GM12864 (cell line): ENCODE measurements around the gene PWWP2B.
A peak's percentile ranks its signal among the peaks of the same experiment; 100 is the strongest.

Experiments
- DNase-seq: peaks from one replicate; pipeline ENCODE4 v3.0.0-alpha.2; 2011; ENCODE audit warnings: low read depth
- H3K4me3 ChIP-seq: 2 replicates; pipeline ENCODE4 v1.5.1; 2011; ENCODE audit warnings: mild to moderate bottlenecking, low read depth, low read length, control low read depth
- TF ChIP-seq, protein P1 (sequence below): IDR thresholded peaks from 2 replicates; pipeline ENCODE4 v1.5.1; 2011; ENCODE audit warnings: low read depth, mild to moderate bottlenecking, moderate library complexity, low read length, control low read depth, inconsistent platforms; ENCODE audit errors: missing control alignments

PWWP2B gene

DNA sequence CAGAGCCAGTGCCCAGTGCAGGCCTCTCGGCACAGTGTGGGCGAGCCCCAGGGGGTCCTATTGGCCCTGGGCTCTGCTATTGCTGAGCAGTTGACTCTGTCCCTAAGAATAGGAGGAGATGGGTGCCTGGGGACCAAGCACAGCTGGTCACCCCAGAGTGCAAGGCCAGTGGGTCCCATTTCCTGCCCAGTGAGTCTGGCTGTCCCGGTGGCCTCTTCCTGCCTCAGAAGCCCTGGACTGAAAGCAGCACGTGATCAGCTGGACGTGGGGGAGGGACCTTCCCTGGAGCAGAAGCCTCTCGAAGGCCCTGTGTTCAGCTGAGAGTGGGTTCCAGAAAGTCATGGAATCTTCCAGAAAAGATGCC is 42.0 kb downstream of the PWWP2B start:
- TF ChIP-seq, protein P1, sequence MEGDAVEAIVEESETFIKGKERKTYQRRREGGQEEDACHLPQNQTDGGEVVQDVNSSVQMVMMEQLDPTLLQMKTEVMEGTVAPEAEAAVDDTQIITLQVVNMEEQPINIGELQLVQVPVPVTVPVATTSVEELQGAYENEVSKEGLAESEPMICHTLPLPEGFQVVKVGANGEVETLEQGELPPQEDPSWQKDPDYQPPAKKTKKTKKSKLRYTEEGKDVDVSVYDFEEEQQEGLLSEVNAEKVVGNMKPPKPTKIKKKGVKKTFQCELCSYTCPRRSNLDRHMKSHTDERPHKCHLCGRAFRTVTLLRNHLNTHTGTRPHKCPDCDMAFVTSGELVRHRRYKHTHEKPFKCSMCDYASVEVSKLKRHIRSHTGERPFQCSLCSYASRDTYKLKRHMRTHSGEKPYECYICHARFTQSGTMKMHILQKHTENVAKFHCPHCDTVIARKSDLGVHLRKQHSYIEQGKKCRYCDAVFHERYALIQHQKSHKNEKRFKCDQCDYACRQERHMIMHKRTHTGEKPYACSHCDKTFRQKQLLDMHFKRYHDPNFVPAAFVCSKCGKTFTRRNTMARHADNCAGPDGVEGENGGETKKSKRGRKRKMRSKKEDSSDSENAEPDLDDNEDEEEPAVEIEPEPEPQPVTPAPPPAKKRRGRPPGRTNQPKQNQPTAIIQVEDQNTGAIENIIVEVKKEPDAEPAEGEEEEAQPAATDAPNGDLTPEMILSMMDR: no peak
- no peak for DNase-seq
- no peak overlapping the region for H3K4me3 ChIP-seq

DNA sequence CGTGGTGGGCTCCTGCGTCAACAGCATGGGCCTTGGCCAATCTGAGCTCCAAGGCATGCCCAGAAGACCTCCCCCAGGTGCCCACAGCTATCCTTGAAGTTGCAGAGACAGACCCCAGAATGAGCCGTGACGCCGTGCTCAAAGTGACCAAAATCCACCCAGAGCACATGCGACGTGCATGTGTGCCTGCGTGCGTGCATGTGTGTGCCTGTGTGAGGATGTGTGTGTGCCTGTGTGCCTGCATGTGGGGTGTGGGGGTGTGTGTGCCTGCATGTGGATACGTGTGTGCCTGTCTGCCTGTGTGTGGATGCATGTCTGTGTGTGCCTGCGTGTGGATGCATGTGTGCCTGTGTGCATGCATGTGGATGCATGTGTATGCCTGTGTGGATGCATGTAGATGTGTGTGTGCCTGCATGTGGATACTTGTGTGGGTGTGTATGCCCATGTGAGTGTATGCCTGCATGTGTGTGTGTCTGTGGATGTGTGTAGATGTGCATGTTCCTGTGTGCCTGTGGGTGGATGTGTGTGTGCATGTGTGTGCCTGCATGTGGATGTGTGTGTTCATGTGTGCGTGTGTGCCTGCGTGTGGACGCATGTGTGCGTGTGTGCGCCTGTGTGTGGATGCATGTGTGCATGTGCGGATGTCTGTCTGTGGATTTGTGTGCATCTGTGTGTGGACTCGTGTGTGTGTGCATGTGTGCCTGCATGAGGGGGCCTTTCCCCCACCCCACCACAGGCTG is 42.6 kb downstream of the PWWP2B start:
- TF ChIP-seq, protein P1: no peak
- no peak overlapping the region for H3K4me3 ChIP-seq
- DNase-seq: no peak

DNA sequence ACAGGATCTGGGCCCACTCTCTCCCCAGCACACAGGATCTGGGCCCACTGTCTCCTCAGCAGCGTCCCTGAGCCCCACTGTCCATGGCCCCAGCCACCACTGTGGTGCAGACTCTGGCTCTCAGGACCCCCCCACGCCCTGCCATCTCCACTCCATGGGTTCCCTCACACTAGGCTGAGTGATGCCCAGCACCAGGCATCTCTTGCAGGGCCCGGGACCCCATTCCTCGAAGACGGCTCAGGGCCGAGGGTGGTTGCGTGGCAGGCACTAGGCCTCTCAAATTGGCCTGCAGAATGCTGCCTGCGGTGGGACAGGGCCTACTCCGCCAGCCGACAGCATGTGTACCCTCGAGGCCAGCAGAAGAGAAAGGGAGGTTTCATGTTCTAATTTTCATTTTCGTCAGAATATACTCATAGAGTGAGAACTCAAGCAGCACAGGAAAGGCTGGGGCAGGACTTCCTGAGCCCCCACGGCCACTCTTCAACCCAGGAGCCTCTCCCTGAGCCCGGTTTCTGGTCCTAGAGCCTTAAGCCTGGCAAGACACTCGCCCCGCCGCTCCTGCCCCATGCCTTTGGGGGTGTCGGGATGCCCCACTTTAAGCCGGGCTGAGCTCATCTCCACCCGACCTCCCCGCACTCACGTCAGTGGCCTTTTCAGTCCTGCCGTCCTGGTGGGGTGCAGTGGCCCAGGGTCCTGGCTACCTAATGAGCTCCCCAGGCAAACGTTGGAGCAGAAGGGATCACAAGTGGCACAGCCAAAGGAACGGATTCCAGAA is 44.0 kb downstream of the PWWP2B start:
- no peak overlapping the region for H3K4me3 ChIP-seq
- DNase-seq: no peak
- TF ChIP-seq, protein P1: no peak

DNA sequence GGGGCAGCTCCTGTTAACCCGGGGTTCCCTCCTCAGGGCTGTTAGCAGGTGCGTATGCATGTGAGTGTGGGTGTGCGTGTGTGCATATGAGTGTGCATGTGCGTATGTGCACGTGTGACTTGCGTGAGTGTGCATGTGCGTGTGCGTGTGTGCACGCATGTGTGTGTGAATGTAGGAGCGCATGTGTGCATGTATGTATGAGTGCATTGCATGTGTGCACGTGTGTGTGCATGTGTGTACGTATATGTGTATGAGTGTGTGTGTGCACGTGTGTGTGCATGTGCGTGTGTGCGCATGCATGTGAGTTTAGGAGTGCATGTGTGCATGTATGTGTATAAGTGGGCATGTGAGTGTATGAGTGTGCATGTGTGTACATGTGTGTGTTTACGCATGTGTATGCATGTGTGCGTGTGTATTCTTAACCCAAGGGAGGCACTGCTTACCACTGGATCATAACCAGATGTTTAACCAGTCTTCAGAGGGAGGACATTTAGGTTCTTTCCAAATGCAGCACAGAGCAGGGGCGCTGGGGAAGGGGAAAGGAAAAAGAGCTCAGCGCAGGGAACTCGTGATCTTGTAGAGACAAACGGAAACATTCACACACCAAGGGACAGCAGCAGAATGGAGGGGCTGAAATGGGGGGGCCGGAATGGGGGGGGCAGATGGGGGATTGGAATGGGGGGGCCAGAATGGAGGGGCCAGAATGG is 45.0 kb downstream of the PWWP2B start:
- TF ChIP-seq, protein P1: no peak
- no peak overlapping the region for H3K4me3 ChIP-seq
- no peak for DNase-seq

DNA sequence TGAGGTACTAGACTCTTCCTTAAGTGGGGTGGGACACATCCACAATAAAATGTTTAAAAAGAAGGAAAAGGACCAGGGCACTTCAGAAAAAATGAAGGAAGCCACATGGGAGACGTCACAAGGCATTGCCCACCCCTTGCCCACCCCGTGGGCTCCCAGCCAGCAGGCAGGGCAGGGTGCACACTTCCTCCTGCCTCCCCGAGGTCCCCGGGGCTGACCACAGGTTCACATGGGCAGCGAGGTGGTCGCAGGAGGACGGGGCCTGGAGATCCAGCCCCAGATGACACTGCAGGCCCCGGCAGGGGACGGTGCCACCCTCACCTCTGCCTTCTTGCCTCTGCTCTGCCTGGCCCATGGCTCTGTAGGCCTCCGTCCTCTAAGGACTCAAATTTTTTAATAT is 45.6 kb downstream of the PWWP2B start:
- TF ChIP-seq, protein P1: no peak
- no peak overlapping the region for H3K4me3 ChIP-seq
- DNase-seq: no peak

DNA sequence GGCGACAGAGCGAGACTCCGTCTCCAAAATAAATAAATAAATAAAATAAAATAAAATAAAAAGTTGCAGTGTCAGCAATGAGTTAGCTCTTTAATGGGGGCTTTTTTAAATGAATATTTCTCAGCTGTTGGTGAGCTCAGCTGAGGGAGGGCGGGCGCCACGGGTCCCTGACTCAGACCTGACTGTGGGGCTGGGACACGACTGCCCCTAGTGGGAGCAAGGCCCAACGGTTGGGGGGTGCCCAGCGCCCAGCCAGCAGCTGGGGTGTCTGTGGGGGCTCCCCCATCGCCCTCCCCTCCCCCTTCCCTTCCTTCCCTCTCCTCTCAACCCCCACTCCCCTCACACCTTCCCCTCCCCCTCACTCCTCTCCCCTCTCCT is 46.6 kb downstream of the PWWP2B start:
- TF ChIP-seq, protein P1: peak; percentile 46
- no peak for DNase-seq
- H3K4me3 ChIP-seq: no peak overlapping the region
